GM12865 (cell line): Measurements from ENCODE around the gene DET1.
A peak's percentile ranks its signal among the peaks of the same experiment; 100 is the strongest.

Experiments
- DNase-seq: peaks from one replicate; pipeline ENCODE4 v3.0.0; 2010; ENCODE audit warnings: low read depth
- H3K4me3 ChIP-seq: 2 replicates; pipeline ENCODE4 v1.5.1; 2011; ENCODE audit warnings: mild to moderate bottlenecking, low read depth, low read length, control low read depth
- CTCF ChIP-seq: IDR thresholded peaks from 2 replicates; pipeline ENCODE4 v1.5.1; 2011; ENCODE audit warnings: low read length, control low read depth, low read depth, inconsistent platforms; ENCODE audit not compliant: insufficient read depth; ENCODE audit errors: missing control alignments

The DET1 gene

GRCh38 chr15:88465633-88466224 is 80.8 kb downstream of the DET1 start:
- no peak for TF ChIP-seq CTCF
- DNase-seq, result peak; percentile 20
- H3K4me3 ChIP-seq, result no peak overlapping the region

- no peak overlapping the region for H3K4me3 ChIP-seq
- no peak for DNase-seq
- TF ChIP-seq CTCF, result no peak
These were observed 82.5 kb downstream of the DET1 start for GRCh38 chr15:88463870-88464532.
